ENCODE data around the gene NCAPG2. TPM values are rescaled to one million over a fixed set of nuclear protein-coding genes. Genes with fewer than 3 reads are reported as not detected.

Gene NCAPG2
- total RNA-seq, 1 donor from 2014 or later = 8.2 TPM

DNA sequence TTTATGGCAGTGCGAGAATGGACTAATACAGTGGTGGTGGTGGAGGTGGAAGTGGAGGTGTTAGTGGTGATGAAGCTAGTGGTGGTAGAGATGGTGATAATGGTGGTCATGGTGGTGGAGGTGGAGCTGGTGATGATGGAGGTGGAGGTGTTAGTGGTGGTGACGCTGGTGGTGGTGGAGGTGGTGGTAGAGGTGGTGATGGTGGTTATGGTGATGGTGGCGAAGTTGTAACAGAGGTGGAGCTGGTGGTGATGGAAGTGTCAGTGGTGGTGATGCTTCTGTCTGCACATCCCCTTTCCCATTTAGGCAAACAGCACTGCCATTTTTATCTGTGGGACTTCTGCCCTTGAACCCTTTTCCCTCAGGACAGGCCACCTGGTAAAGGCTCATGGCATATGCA, 109.5 kb downstream of the NCAPG2 start:
- ChIA-PET POLR2A (no interaction called here), CTCF (no interaction called here)
- TF ChIP-seq, protein P1, sequence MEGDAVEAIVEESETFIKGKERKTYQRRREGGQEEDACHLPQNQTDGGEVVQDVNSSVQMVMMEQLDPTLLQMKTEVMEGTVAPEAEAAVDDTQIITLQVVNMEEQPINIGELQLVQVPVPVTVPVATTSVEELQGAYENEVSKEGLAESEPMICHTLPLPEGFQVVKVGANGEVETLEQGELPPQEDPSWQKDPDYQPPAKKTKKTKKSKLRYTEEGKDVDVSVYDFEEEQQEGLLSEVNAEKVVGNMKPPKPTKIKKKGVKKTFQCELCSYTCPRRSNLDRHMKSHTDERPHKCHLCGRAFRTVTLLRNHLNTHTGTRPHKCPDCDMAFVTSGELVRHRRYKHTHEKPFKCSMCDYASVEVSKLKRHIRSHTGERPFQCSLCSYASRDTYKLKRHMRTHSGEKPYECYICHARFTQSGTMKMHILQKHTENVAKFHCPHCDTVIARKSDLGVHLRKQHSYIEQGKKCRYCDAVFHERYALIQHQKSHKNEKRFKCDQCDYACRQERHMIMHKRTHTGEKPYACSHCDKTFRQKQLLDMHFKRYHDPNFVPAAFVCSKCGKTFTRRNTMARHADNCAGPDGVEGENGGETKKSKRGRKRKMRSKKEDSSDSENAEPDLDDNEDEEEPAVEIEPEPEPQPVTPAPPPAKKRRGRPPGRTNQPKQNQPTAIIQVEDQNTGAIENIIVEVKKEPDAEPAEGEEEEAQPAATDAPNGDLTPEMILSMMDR (IDR thresholded peaks at IDR 0.05) = no peak
- no peak overlapping the region for H3K27ac Mint-ChIP-seq
- intact Hi-C loops (cut with micrococcal nuclease) = no loop called here
- no peaks in the 10 kb centered on the region for H3K4me1 Mint-ChIP-seq
- peaks cover 2% of the 10 kb centered on the region for H3K27me3 Mint-ChIP-seq
- no peak for ATAC-seq (ENCODE audit: low read depth)
- no peaks in the 10 kb centered on the region for H3K36me3 Mint-ChIP-seq (ENCODE audit: low read depth)
- H3K4me3 Mint-ChIP-seq = no peak overlapping the region
- H3K9me3 Mint-ChIP-seq = no peaks in the 10 kb centered on the region
- no peak for DNase-seq

DNA sequence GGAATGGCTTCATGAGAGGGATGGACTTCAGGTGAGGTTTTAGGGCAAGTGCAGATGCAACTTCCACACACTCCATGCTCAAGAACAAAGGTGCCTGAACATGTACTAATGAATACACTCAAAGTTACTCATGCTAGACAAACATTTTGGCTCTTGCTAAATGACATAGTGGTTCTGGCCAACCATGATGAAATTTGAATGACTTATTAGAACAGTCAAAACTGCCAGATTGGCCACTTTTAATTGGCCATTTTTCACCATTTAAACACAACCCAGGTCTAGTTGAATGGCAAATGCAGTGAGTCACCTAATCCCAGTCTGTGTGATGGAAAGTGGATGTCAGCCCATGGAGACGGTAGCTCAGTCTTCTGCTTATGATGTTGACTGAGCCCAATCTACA, 112.1 kb downstream of the NCAPG2 start:
- no peak overlapping the region for H3K27ac Mint-ChIP-seq
- intact Hi-C loops (cut with micrococcal nuclease) = no loop called here
- POLR2A ChIA-PET = no interaction called here

DNA sequence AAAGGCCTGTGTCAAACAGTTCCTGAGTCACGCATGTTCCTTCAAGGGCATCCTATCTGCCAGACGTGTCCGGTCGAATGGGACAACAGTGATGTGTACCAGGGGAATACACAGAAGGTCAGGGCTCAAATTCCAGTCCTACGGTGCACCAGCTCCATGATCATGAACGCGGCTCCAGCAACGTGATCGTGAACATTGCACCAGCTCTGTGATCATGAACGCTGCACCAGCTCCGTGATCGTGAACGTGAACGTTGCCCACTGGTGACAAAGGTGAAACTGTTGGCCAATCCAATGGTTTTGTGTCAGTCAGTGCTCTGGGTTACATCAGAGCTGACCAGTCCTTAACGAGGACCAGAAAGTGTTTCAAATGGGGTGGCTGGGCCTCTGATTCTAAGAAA, 112.7 kb downstream of the NCAPG2 start:
- Mint-ChIP-seq H3K4me1 (peaks cover 2% of the 10 kb centered on the region), H3K4me3 (no peak overlapping the region), H3K27me3 (peaks cover 11% of the 10 kb centered on the region), H3K9me3 (no peaks in the 10 kb centered on the region), H3K36me3 (ENCODE audit: low read depth) (no peaks in the 10 kb centered on the region), H3K27ac (no peak overlapping the region)
- ATAC-seq (ENCODE audit: low read depth) (no peak), DNase-seq (no peak)
- CTCF ChIA-PET = no interaction called here
- intact Hi-C loops (cut with micrococcal nuclease) = no loop called here
- POLR2A ChIA-PET = no interaction called here
- TF ChIP-seq, protein P1 (IDR thresholded peaks at IDR 0.05) = no peak

More for the DNA sequence above, 112.1 kb downstream of the NCAPG2 start:
- Mint-ChIP-seq H3K36me3 (ENCODE audit: low read depth) (no peaks in the 10 kb centered on the region), H3K4me1 (peaks cover 2% of the 10 kb centered on the region), H3K4me3 (no peak overlapping the region), H3K27me3 (peaks cover 11% of the 10 kb centered on the region), H3K9me3 (no peaks in the 10 kb centered on the region)
- CTCF ChIA-PET = no interaction called here
- DNase-seq (no peak), ATAC-seq (ENCODE audit: low read depth) (no peak)
- TF ChIP-seq, protein P1 (IDR thresholded peaks at IDR 0.05) = no peak

DNA sequence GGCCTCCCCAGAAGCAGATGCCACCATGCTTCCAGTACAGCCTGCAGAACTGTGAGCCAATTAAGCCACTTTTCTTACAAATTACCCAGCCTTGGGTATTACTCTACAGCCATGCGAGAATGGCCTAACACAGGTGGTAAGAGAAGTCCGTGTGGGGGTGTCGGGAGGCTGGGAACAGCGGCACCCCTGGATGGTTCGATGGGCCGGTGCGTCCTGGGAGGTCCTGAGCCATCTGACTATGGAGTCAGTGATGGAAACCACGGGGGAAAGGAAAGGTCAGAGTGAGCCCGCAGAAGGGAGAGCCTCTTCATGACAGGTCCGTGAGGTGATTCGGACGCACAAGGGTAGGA, 114.4 kb downstream of the NCAPG2 start:
- ChIA-PET CTCF (no interaction called here), POLR2A (no interaction called here)
- ATAC-seq (ENCODE audit: low read depth) = no peak
- TF ChIP-seq, protein P1 (IDR thresholded peaks at IDR 0.05) = no peak
- Mint-ChIP-seq H3K27me3 (peaks cover 22% of the 10 kb centered on the region), H3K4me3 (no peak overlapping the region), H3K4me1 (peaks cover 10% of the 10 kb centered on the region), H3K9me3 (no peaks in the 10 kb centered on the region), H3K36me3 (ENCODE audit: low read depth) (no peaks in the 10 kb centered on the region), H3K27ac (no peak overlapping the region)
- DNase-seq = no peak
- intact Hi-C loops (cut with micrococcal nuclease) = no loop called here

DNA sequence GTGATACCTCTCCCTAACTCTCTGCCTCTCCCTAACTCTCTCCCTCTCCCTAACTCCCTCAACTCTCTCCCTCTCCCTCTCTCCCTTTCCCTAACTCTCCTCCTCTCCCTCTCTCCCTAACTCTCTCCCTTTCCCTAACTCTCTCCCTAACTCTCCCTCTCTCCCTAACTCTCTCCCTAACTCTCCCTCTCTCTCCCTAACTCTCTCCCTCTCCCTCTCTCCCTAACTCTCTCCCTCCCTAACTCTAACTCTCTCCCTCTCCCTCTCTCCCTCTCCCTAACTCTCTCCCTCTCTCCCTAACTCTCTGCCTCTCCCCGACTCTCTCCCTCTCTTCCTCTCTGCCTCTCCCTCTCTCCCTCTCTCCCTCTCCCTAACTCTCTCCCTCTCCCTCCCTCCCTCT, 115.0 kb downstream of the NCAPG2 start:
- intact Hi-C loops (cut with micrococcal nuclease) = no loop called here
- ATAC-seq (ENCODE audit: low read depth) (no peak), DNase-seq (no peak)
- Mint-ChIP-seq H3K9me3 (no peaks in the 10 kb centered on the region), H3K4me3 (no peak overlapping the region), H3K27me3 (peaks cover 26% of the 10 kb centered on the region), H3K27ac (no peak overlapping the region), H3K36me3 (ENCODE audit: low read depth) (no peaks in the 10 kb centered on the region), H3K4me1 (peaks cover 10% of the 10 kb centered on the region)
- CTCF ChIA-PET = no interaction called here
- POLR2A ChIA-PET = no interaction called here
- TF ChIP-seq, protein P1 (IDR thresholded peaks at IDR 0.05) = no peak
